DOHH2 (cell line): ENCODE results near the gene CCDC15.

ENCODE experiments used
- CTCF ChIP-seq: fragments of 200-600 bp; sonication (generic); IDR thresholded peaks from one replicate; pipeline ENCODE4 v1.5.1; 2014; ENCODE audit warnings: antibody characterized with exemption, mild to moderate bottlenecking, low read depth, low read length; ENCODE audit not compliant: poor library complexity, severe bottlenecking
- EZH2phosphoT487 ChIP-seq: fragments of 200-600 bp; sonication (generic); IDR thresholded peaks from 2 replicates; pipeline ENCODE4 v1.6.1; 2017; ENCODE audit warnings: borderline replicate concordance, mild to moderate bottlenecking, antibody characterized with exemption, low read length, moderate library complexity, mixed read lengths

- TF ChIP-seq CTCF (no peak), EZH2phosphoT487 (no peak)
Measured at GRCh38 chr11:124938970-124939369, 15.0 kb upstream of the CCDC15 start.
